Stimulated activated CD8-positive, alpha-beta memory T cell treated with anti-CD3 and anti-CD28 coated beads, Interleukin-7, amount 100 ng/mL, for 4 hours (primary cell): ENCODE results near the gene PDXK.

Experiments
- DNase-seq, 2 donors: peaks; one replicate each; pipeline ENCODE4 v3.0.0-alpha.2; 2020; ENCODE audit warnings: low read depth in 2 of 2

Gene PDXK

GRCh38 chr21:43762303-43763128 lies 43.6 kb downstream of the PDXK start:
- DNase-seq, result no peak

GRCh38 chr21:43763901-43764523 lies 45.1 kb downstream of the PDXK start:
- DNase-seq, result no peak

GRCh38 chr21:43764576-43765495 lies 45.9 kb downstream of the PDXK start:
- no peak for DNase-seq

- DNase-seq, result no peak
Observed at GRCh38 chr21:43766734-43767497, 48.0 kb downstream of the PDXK start.

- no peak for DNase-seq
Observed at GRCh38 chr21:43767498-43767983, 48.6 kb downstream of the PDXK start.

GRCh38 chr21:43767984-43768867 lies 49.3 kb downstream of the PDXK start:
- no peak for DNase-seq

DNA sequence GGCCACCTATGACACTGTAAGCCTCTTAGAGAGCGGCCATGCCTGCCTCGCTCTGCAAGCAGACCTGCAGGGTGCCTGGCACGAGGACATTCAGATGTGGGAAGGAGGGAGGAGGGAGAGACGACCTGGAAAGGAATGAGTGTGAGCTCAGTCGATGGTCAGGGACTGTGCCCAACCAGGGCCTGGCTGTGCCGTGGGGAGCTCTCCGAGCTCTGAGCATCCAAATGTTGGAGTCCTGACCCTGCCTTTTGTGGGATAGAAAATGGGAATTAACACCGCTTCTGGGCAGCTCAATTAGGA lies 49.9 kb downstream of the PDXK start:
- DNase-seq, result no peak

- no peak for DNase-seq
Observed at GRCh38 chr21:43769325-43769958, 50.5 kb downstream of the PDXK start.

- DNase-seq, result no peak
Observed at GRCh38 chr21:43770066-43770655, 51.2 kb downstream of the PDXK start.

- DNase-seq, result no peak
Observed at GRCh38 chr21:43771199-43771675, 52.3 kb downstream of the PDXK start.

GRCh38 chr21:43771698-43772424 lies 52.9 kb downstream of the PDXK start:
- DNase-seq, result no peak

DNA sequence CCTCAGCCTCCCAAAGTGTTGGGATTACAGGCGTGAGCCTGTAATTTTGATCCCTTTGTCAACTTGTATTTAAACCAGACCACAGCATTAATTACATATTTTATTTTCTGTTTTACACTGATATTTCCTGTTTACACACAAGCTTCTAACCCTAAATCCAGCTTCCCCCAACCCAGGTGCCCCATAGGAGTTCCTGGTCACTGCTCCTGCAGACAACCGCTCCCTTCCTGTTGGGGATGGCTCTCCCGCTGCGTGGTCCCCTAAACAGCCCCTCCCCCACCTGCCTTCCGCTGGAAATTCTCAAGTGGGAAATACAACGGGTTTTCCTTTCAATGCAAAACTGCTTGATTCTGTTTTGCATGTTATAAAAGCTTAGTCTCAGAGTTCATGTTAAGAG lies 53.5 kb downstream of the PDXK start:
- no peak for DNase-seq

- DNase-seq, result no peak
Observed at GRCh38 chr21:43774163-43774562, 55.2 kb downstream of the PDXK start.

GRCh38 chr21:43775190-43775589 lies 56.3 kb downstream of the PDXK start:
- DNase-seq, result no peak

- peak; percentile 68 to 82 for DNase-seq
Observed at GRCh38 chr21:43775795-43776430, 57.0 kb downstream of the PDXK start, which contains the start of gene CSTB. Gene CSTB (minus strand): TSS chr21:43776308. CDS start chr21:43776269, 39 bp downstream.

GRCh38 chr21:43777953-43778352 lies 59.0 kb downstream of the PDXK start:
- no peak for DNase-seq

DNA sequence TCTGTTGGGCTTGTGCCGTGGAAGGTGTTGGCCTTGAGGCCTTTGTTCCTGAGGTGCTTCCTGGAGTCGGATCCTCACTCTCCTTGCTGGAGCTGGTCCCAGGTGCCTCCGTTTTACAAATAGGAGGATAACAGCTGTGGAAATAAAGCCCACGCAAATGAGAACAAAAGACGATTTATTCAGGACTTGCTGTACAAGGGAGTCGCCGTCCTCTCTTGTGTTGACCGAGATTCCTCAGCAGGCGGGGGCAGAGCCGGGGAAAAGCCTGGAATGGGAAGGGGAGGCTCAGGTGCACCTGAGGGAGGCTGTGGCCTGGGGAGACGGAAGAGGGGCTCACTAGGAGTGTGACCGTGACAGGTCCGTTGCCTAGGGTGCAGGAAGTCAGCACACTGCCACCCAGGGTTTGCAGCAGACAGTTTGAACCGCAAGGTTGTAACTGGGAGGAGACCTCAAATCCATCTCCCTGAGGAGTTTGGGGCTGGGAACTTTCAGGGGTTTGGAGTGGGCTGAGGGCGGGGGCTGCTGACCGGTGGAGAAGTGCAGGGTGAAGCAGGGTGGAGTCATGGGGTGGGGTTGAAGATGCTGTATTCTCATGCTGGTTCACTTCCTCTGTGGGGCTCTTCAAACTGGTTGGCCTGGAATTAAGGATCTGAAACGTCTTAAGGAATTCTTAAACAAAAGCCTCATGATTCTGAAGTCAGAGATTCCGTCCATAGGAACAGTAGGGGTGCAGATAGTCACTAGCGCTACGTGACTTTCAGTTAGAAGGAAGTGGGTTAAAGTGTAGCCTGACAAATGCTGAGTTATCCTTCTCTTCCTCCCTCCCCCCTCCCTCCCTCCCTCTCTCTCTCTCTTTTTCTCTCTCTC lies 59.8 kb downstream of the PDXK start:
- no peak for DNase-seq
